Nephron (organoid): ENCODE results near the gene DIAPH3.

Experiments
- H3K27ac Mint-ChIP-seq, 3 experiments: 2 replicates each; pipeline ENCODE4 v1.8.0; 2020; ENCODE audit warnings: mixed read lengths in 3 of 3, mild to moderate bottlenecking in 2 of 3, moderate library complexity in 1 of 3
- H3K27me3 Mint-ChIP-seq: 2 replicates; pipeline ENCODE4 v1.8.0; 2021; ENCODE audit warnings: low read depth, mild to moderate bottlenecking, moderate library complexity, mixed read lengths
- H3K36me3 Mint-ChIP-seq: 2 replicates; pipeline ENCODE4 v1.8.0; 2020; ENCODE audit warnings: low read depth, mixed read lengths
- H3K4me1 Mint-ChIP-seq: 2 replicates; pipeline ENCODE4 v1.8.0; 2020; ENCODE audit warnings: mixed read lengths
- H3K4me3 Mint-ChIP-seq, 3 experiments: 2 replicates each; pipeline ENCODE4 v1.8.0; 2020; ENCODE audit warnings: mild to moderate bottlenecking in 3 of 3, mixed read lengths in 3 of 3, moderate library complexity in 2 of 3
- H3K9me3 Mint-ChIP-seq: 2 replicates; pipeline ENCODE4 v1.8.0; 2020; ENCODE audit warnings: mixed read lengths
- CTCF ChIP-seq, 3 experiments: fragments of 200-600 bp; sonication (generic); IDR thresholded peaks; one replicate each; pipeline ENCODE4 v1.5.0; 2021; ENCODE audit warnings: antibody characterized with exemption in 3 of 3; ENCODE audit not compliant: unreplicated experiment in 3 of 3

DIAPH3 gene

GRCh38 chr13:59979589-59979988, 184.1 kb downstream of the DIAPH3 start:
- Mint-ChIP-seq H3K27ac (no peak overlapping the region), H3K27me3 (no peaks in the 10 kb centered on the region), H3K4me3 (no peak overlapping the region), H3K36me3 (no peaks in the 10 kb centered on the region), H3K4me1 (no peaks in the 10 kb centered on the region), H3K9me3 (no peaks in the 10 kb centered on the region)
- TF ChIP-seq CTCF (IDR thresholded peaks at IDR 0.05; ENCODE audit: unreplicated experiment in 3 of 3), result no peak

- Mint-ChIP-seq H3K4me3 (no peak overlapping the region), H3K36me3 (no peaks in the 10 kb centered on the region), H3K27ac (no peak overlapping the region)
Observed at GRCh38 chr13:59978862-59979261, 184.9 kb downstream of the DIAPH3 start.

GRCh38 chr13:59976856-59977255, 186.9 kb downstream of the DIAPH3 start:
- no peak for TF ChIP-seq CTCF (IDR thresholded peaks at IDR 0.05; ENCODE audit: unreplicated experiment in 3 of 3)
- H3K4me1 Mint-ChIP-seq, result no peaks in the 10 kb centered on the region
- H3K9me3 Mint-ChIP-seq, result no peaks in the 10 kb centered on the region
- no peaks in the 10 kb centered on the region for H3K36me3 Mint-ChIP-seq
- H3K4me3 Mint-ChIP-seq, result no peak overlapping the region
- no peak overlapping the region for H3K27ac Mint-ChIP-seq
- H3K27me3 Mint-ChIP-seq, result no peaks in the 10 kb centered on the region

More at GRCh38 chr13:59978862-59979261, 184.9 kb downstream of the DIAPH3 start:
- no peaks in the 10 kb centered on the region for H3K9me3 Mint-ChIP-seq
- no peak for TF ChIP-seq CTCF (IDR thresholded peaks at IDR 0.05; ENCODE audit: unreplicated experiment in 3 of 3)
- no peaks in the 10 kb centered on the region for H3K27me3 Mint-ChIP-seq
- no peaks in the 10 kb centered on the region for H3K4me1 Mint-ChIP-seq

GRCh38 chr13:59975807-59976435, 187.8 kb downstream of the DIAPH3 start:
- Mint-ChIP-seq H3K4me1 (no peaks in the 10 kb centered on the region), H3K27ac (no peak overlapping the region), H3K9me3 (no peaks in the 10 kb centered on the region), H3K27me3 (no peaks in the 10 kb centered on the region), H3K4me3 (no peak overlapping the region), H3K36me3 (no peaks in the 10 kb centered on the region)
- no peak for TF ChIP-seq CTCF (IDR thresholded peaks at IDR 0.05; ENCODE audit: unreplicated experiment in 3 of 3)

GRCh38 chr13:59970847-59971246, 192.9 kb downstream of the DIAPH3 start:
- Mint-ChIP-seq H3K4me1 (no peaks in the 10 kb centered on the region), H3K9me3 (no peaks in the 10 kb centered on the region), H3K4me3 (peak overlapping the region in 1 of 3 experiments; percentile 62), H3K27ac (peak overlapping the region in 1 of 3 experiments; percentile 84), H3K36me3 (peaks cover 5% of the 10 kb centered on the region), H3K27me3 (no peaks in the 10 kb centered on the region)
- no peak for TF ChIP-seq CTCF (IDR thresholded peaks at IDR 0.05; ENCODE audit: unreplicated experiment in 3 of 3)

- Mint-ChIP-seq H3K36me3 (peaks cover 12% of the 10 kb centered on the region), H3K27ac (no peak overlapping the region), H3K9me3 (no peaks in the 10 kb centered on the region), H3K4me3 (no peak overlapping the region), H3K27me3 (no peaks in the 10 kb centered on the region), H3K4me1 (no peaks in the 10 kb centered on the region)
- no peak for TF ChIP-seq CTCF (IDR thresholded peaks at IDR 0.05; ENCODE audit: unreplicated experiment in 3 of 3)
Observed at GRCh38 chr13:59963827-59964226, 199.9 kb downstream of the DIAPH3 start.
